AG08396 (cell line): Measurements from ENCODE around the gene CSNK2A3.
"Not testable (repeated sequence)": the region's sequence is repeated elsewhere in the genome, so short reads cannot be mapped to it uniquely, and the experiment has no call there.

Experiments used
- DNase-seq: peaks from one replicate; pipeline ENCODE4 v3.0.0; 2012; ENCODE audit warnings: low spot score, mixed read lengths

The CSNK2A3 gene

DNA sequence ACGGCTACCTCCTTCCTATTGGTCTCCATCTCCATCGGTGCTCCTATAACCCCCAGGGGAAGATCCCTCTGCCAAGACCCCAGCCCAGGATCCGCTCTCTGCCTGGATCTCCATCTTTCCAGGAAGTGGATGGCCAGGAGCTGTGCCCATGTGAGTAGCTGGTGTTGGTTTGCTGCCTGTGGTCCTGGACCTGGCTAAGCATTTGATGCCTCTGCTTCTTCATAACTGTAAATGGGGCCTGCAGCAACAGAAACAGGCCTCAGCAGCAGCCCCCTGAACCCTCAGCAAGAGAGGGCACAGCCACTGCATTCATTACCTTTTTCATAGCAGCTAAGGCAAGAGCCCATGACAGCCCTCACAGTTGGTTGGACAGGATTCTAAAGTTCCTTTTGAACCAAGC, 26.6 kb upstream of the CSNK2A3 start:
- no peak for DNase-seq

DNA sequence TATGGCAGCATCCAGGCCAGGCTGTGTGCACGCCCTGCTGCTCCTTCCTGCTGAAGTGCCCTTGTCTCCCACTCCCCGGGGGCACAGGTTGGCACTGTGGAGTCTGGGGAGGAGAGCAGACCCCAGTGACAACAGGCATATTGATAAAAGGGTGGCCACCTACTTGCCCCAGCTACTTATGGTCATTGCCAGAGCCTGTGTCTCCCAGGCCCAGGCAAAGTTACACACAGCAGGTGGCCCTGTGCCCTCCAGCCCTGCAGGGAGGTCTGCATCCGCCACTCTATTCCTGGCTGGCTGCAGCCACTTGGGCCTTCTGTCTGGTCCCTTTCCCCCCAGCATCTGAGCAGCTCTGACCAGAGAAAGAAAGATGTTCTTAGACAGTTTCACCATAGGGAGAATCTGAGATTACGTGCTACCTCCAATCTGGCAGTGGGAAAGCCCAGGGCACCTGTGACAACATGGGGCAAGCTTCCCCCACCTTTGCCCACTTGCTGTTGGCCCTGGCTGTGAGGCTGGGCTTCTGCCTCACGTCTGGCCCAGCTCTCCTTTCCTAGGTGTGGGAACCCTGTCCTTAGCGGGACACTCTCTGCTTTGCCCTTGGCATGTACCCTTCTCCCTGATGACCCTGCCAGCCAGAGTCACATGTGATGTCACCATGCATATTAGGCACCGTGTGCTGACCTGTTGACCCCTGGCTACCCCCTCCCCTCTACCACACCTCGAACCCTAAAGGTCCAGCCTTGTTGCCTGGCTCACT, 25.3 kb upstream of the CSNK2A3 start:
- no peak for DNase-seq

GRCh38 chr11:11374358-11375148, 21.5 kb upstream of the CSNK2A3 start:
- no peak for DNase-seq

DNA sequence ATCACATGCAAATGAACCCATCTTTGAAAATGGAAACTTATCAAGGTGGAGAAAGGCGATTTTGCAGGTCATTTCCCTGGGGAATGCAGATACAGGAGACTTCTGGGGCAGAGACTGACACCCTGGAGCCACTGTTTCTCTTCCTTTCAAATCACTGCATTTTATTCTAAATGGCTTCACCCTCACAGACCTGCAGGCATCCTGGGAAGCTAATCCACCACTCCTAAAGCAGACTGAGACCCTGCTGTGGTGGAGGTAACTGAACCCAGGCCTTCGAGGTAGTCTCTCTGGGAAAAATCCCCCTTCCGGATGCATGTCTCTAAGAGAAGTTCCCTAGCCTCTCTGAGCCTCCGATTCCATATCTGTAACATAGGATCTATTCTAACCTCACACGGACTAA, 20.9 kb upstream of the CSNK2A3 start:
- DNase-seq = no peak

GRCh38 chr11:11372461-11372860, 19.4 kb upstream of the CSNK2A3 start:
- no peak for DNase-seq

DNA sequence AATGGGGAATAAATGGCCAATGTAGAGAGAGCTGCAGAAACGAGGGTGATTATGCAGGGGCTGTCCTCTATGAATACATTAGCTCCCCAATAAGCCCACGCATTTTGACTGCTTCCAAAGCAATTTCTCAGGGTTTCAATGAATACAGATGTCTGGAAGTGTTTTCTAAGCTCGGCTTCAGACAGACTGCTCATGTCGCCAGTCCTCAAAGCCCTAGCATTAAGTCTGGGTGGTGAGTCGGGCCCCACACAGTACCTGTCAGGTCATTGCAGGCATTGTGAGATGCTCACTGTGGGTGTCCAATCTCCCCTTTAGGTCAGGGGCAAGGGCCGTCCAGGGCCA, 17.9 kb upstream of the CSNK2A3 start:
- no peak for DNase-seq

GRCh38 chr11:11370255-11370961, 17.4 kb upstream of the CSNK2A3 start:
- no peak for DNase-seq

DNA sequence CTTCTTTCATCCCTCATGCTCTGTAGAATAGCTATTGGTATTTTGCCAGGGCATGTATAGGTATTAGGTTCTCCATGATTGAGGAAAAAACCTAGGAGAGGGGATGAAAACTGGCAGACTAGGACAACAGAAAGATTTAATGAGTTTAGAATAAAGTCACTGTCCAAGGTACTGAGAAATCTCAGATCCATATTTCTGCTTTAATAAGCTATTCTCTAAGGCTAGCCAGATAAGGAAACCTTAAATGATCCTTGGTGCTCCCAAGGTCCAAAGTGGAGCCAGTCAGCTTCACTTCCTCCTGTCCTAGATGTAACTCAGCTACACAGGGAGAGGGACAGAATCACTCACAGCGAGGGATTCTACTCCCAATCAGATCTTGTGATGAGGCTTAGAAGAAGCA, 13.7 kb upstream of the CSNK2A3 start:
- DNase-seq = no peak

DNA sequence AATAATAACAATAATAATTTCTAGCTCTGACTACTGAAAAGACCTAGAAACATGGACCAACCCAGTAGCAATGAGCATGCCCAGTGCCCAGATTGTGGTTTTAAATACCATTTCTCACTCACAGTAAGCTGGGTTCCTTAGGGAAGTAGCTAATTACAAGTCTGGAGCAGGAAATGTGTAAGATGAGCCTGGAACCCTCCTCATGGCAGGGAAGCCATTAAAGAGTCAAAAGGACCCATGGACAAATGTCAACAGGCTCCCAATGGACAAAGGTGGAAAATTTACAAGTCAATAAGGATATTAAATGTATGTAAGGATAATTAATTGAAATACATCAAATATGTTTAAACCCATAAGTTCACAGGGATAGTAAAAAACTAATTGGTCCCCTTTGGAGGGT, 10.6 kb upstream of the CSNK2A3 start:
- no peak for DNase-seq

- no peak for DNase-seq
Measured at GRCh38 chr11:11359611-11360010, 6.6 kb upstream of the CSNK2A3 start.

DNA sequence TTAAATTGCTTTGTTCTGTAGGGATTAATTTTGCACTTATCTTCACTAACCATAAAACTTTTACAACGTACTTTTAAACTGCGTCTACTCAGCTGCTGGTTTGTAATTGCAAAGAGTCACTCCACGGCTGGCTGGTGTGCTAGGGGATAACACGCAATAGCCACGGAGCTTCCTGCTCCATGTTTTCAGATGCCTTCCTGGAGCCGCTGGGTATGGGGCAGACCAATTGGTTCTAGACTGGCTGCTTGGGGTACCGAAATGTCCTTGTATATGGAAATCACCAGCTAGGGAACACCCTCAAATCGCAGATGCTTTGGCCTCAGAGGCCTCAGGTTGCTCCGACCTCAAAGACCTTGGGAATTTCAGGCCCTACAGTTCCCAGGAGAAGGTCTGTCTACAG, 3.8 kb upstream of the CSNK2A3 start:
- no peak for DNase-seq

DNA sequence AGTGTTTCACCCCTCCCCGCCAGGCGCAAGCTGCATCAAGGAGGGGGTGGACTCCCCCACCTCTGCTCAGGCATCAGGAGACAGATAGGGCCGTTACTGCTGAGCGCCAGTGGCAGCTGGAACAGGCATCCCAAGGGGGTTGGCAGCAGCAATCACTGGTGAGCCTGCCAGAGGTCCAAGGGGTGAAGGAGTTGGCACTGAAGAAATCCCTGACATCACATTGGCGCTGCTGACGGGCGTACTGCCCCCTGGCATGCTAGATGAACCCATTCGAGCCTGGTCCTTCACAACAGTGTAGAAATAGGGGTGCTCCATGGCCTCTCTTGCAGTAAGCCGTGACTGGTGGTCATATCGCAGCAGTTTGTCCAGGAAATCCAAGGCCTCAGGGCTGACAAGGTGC, 1.2 kb downstream of the CSNK2A3 start:
- not testable (repeated sequence) for DNase-seq

GRCh38 chr11:11351042-11351586, 1.9 kb downstream of the CSNK2A3 start:
- DNase-seq = no peak

DNA sequence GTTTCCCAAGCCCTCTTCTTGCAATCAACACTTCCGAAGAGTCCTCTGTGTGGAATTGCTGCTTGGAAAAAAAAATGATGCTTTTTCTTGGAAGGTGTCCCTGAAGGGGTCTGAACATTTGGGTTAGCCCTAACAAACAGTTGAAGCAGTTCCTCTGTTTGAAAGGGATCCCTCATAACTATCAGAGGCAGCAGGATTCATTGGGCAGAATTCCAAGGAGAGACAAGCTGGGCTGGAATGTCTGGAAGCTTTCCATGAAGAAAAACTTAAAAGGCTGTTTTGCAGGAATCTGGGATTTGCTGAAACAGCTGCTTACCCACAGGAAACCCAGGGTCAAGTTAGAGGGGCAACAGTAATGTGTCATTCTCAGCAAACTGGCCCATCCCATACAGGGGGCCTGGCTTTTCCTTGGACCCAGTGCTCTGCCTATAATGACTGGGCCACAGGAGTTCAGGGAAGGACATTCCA, 3.1 kb downstream of the CSNK2A3 start:
- peak; percentile 55 for DNase-seq

DNA sequence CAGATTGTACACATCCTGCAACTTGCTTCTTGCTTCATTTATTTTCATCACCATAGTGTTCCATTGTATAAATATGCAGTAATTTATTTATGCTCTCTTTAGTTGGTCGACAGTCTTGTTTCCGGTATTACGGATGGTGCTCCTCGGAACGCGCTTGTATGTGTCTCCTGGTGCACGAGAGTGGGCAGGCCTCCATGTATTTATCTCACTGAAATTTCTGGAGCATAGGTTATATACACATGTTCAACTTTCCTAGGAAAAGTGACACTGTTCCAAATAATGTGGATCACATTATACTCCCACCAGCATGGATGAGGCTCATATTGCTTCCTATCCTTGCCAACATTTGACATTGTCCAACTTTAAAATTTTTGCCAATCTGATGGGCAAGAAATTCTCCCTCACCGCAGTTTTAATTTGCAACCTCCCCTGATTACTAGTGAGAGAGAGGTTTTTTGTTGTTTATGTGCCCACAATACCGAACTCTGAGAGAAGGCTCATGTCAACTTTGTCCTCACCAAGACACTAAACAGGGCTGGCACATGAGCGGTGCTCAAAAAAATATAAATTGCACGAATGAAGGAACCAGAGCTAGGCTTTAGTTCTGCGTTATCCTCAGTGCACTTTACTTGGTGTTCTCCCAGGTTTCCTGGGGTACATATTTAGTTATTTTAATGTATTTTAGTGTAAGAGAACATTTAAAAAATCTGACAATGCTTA, 3.8 kb downstream of the CSNK2A3 start:
- no peak for DNase-seq

- DNase-seq = no peak
Measured at GRCh38 chr11:11348303-11348702, 4.7 kb downstream of the CSNK2A3 start.

DNA sequence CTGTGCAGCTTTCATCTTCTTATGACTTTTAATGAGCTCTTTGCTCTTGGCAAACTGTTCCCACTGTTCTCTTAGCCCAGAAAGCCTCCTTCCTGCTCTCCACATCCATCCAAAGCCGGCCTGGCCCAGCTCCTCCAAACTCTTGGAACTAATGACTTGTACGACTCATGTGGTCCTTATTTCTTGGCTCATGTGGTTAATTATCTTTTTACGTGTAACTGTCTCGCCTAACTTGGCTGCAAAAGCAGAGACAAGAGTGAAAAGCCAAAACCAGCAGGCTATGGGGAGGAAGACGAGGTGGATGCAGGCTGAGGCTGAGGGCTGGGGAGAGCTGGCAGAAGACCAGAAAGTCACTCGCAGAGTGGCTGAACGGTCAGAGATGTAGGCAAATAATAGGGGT, 5.5 kb downstream of the CSNK2A3 start:
- DNase-seq = no peak

DNA sequence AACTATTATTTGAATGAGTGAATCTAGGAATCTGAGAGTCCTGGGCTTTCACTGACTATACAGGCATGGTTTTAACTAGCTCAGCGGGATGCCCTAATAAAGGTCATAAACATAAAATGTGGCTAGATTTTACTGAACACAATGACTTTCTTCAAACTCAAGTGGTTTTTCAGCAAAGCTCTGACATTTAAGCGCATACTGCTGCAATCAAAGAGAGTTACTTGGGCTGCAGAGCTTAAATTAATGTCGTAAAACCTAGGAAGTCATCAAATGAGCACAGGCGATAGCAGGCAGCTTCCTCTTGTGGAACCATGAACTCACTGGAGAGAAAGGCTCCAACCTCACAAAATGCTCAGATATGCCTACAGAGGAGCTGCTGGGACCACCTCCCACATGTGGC, 6.7 kb downstream of the CSNK2A3 start:
- DNase-seq = no peak

GRCh38 chr11:11345099-11345498, 8.0 kb downstream of the CSNK2A3 start:
- DNase-seq = no peak

GRCh38 chr11:11344045-11344444, 9.0 kb downstream of the CSNK2A3 start:
- no peak for DNase-seq

GRCh38 chr11:11338304-11338703, 14.7 kb downstream of the CSNK2A3 start:
- DNase-seq = no peak

GRCh38 chr11:11336664-11337063, 16.4 kb downstream of the CSNK2A3 start:
- no peak for DNase-seq
